NCI-H510A treated with DMSO at 0.1 percent for 48 hours (cell line): ENCODE data around the gene TPCN2.

Experiments used
- DNase-seq: peaks from one replicate; lab custom pipeline; 2025; lab: John Stamatoyannopoulos, UW

Gene TPCN2

DNA sequence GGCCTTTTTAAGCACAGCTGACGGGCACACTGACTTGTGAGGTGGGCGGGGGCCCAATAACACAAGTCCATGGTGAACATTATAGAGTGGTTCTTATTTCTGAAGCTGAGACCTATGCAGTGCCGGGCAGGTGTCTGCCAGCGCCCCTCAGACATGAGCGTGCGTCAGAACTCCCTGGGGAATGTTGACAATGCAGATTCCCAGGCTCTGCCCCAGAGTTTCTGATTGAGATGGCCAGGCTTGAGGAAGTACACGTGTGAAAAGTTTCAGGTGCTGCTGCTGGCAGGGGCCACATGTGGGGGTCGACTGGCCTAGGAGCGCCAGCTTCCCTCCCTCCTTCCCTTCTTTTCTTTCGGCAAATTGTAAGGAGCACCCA, 46.2 kb downstream of the TPCN2 start:
- DNase-seq: no peak

DNA sequence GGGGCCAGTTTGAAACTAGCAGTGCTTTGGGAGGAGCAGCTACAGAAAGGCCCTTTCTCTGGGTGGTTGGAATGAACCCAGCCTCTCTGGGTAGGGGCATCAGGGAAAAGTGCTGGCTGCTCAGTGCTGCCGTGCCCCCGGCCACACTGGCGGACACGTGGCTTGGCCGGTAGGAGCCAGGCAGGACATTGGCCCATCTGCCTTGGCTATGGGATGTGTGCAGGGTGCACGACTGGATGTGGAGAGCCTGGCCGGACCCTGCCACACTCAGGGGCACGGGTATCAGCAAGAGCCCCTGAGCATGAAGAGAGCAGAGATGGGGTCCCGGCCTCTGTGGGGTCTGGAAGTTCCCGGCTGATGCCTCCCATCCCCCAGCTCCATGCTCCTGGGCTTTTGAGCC, 46.6 kb downstream of the TPCN2 start:
- DNase-seq: no peak

DNA sequence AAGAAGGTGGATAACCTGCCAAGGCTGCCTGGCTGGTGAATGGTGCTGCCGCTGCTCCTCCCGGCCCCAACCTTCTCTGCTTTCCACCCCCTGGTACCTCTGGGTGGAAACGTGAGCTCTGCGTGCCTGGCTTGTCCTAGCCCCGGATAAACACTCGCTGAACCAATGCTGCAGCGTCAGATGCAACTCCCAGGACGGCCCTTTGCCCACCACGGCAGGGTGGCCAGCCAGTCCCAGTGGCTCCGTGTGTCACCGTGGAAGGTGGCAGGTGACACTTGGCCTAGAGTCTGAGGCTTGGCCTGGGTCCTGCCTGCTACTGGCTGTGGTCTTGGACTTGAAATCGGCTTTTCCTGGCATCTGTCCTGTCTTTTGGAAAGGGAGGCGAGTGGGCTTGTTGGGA, 47.7 kb downstream of the TPCN2 start:
- DNase-seq: no peak

DNA sequence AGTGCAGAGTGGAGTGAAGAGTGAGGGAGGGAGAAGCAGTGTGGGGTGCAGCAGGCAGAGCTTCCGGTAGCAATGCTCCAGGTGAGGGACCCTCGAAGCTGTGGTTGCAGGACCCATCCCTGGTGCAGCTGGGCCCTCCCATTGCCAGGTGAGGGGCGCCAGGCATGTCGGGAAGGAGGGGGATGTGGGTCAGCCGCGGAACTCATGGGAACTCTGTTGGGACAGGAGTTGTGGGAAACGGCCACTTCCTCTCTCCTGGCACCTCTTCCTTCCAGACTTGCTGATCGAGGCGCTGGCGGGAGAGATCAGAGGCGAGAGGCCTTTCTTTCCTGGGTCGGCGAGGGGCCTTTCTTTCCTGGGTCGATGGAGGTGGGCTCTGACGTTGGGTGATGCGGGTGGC, 48.5 kb downstream of the TPCN2 start:
- no peak for DNase-seq

DNA sequence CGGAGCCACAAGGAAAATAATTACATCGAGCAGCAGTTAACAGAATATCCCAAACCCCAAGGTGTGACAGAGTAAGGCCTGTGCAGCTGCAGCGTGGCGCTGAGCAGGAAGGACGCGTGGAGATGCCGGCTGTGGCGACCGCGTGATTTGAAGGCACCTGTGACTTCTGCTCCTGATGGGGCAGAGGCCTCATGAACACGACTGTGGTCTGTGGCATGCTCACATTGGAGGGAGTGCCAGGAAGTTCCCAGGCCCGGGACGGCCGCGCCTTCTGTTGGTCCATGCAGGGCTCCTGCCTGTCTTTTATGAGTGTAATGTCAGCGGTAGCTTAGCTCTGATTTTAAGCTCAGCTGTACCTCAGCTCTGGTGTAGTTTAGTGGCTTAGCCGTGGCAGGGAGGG, 50.4 kb downstream of the TPCN2 start:
- DNase-seq: no peak

- DNase-seq: no peak
Observed at GRCh38 chr11:69100454-69101114, 51.9 kb downstream of the TPCN2 start.

- DNase-seq: peak; percentile 94
Observed at GRCh38 chr11:69101115-69101791, 52.5 kb downstream of the TPCN2 start.

DNA sequence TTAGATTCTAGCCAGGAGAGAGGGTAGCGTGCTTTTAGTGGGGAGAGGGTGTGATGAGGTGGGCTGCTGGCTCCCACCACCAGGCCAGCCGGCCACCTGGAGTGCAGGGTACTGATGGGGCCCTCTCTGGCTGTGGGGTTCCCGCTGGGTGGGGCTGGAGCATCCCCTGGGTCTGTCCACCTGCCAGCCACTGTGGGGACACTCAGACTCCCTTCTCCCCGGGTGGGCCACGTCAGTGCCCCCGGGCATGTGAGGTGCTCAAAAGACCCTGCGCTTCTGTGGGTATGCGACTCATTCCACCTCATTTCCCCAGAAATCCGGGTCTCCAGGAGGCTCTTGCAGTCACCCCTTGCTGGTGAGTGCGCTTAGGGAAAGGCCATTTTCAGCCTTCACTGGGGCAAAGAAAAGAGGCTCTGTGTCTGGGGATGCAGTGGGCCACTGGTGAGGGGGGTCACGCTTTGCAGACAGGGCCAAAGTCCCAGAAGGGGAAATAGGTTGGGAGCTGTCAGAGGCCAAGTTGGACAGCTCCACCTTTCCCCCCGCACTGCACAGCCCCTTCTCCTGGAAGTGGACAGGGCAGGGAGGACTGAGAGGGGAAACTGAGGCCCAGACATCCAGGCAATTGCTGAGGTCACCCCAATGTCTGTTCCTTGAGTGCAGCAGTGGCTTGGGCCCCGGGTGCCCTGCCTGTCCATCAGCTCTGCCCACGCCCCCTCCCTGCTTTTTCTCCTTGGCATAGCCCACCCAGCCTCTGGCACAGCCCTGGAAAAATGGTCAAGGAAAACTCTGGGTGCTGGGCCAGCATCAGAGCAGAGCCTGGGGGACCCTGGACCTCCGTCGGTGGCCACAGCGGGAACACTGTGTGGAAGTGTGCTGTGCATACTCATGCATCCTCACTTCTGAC, 53.3 kb downstream of the TPCN2 start:
- no peak for DNase-seq

- no peak for DNase-seq
Observed at GRCh38 chr11:69102732-69103615, 54.2 kb downstream of the TPCN2 start.

GRCh38 chr11:69104212-69104855, 55.6 kb downstream of the TPCN2 start:
- no peak for DNase-seq

DNA sequence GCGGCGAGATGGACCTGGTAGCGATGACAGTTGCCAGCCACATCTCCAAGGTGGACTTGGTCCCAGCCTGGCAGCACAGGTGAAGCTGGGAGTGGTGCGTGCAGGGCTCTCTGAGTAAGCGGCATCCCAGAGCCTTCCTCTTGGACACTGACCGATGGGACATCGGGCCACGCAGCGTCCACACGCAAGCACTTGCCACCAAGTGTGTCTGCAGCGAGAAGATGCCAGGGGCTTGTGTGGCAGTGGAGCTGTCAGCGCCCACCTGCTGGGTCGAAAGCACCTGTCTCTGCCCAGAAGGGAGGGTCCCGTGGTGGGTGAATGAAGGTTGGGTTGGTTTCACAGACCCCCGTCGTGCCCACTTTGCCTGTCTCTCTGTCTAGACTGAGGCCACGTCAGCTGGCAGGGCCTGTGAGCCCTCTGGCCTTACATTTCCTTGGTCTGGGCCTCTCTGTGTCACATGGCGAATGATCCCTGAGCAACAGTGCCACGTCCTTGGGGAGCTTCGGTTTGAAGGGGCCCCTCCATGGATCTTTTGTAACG, 56.2 kb downstream of the TPCN2 start:
- DNase-seq: no peak

DNA sequence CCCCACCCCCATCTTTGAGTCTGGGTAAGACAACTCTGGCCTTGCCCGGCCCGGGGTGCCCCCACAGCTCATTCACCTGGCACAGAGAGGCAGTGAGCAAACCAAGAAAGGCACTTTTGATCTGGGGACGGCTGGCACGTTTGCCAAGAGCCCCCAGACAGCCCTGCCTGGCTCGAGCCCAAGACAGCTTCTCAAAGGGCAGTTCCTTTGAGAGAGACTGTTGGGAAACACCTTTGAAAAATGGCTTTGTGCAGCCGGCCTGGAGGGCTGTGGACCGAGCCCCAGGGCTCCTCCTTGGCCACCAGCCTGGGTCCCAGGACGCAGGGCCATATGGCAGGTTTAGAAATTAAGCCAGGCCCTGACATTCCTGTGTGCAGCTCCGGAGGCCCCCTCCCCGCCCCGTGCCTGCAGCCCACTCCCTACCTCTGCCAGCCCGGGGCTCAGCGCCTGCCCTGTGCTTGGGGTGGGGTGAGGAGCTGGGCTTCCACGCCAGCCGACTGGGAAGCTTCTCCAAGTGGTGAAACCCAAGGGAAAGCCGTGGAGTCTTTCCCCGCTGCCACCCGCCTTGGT, 56.8 kb downstream of the TPCN2 start:
- DNase-seq: no peak

GRCh38 chr11:69106031-69106811, 57.5 kb downstream of the TPCN2 start:
- DNase-seq: no peak

- no peak for DNase-seq
Observed at GRCh38 chr11:69107413-69107812, 58.7 kb downstream of the TPCN2 start.

DNA sequence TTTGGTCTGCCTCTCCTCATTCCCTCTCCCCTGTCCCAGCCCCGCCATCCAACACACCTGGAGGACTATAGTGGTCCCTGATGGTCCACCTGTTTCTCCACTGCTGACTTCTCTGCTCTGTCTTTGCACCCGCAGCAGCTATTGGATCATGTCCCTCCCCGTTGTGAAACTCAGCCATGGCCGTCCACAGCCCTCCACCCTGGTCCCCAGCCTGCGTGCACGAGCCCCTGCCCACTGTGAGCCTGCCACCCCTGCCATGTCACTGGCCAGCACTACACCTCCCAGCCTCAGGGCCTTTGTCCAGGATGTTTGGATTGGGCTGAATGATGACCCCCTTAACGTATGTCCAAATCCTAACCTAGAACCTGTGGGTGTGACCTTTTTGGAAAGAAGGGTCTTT, 59.3 kb downstream of the TPCN2 start:
- DNase-seq: no peak

- DNase-seq: no peak
Observed at GRCh38 chr11:69108559-69108958, 59.8 kb downstream of the TPCN2 start.

GRCh38 chr11:69109101-69109500, 60.4 kb downstream of the TPCN2 start:
- no peak for DNase-seq

DNA sequence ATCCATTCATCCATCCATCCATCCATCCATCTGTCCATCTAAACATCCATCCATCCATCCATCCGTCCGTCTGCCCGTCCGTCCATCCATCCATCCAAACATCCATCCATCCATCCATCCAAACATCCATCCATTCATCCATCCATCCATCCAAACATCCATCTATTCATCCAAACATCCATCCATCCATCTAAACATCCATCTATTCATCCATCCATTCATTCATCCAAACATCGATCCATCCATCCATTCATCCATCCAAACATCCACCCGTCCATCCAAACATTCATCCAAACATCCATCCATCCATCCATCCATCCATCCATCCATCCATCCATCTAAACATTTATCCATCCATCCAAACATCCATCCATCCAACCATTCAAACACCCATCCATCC, 61.7 kb downstream of the TPCN2 start:
- DNase-seq: no peak

- DNase-seq: no peak
Observed at GRCh38 chr11:69111624-69112542, 63.2 kb downstream of the TPCN2 start.
